HEK293 (cell line): ENCODE measurements around the gene CEMP1.

Experiments
- BCL11B ChIP-seq: fragments of 450-650 bp; formaldehyde crosslinking; IDR thresholded peaks from 2 replicates; pipeline ENCODE4 v1.5.1; 2016; ENCODE audit warnings: low read depth, missing biosample characterization, missing genetic modification characterization
- KLF16 ChIP-seq: fragments of 450-650 bp; formaldehyde crosslinking; IDR thresholded peaks from 2 replicates; pipeline ENCODE4 v1.5.1; 2017; ENCODE audit warnings: missing biosample characterization, missing genetic modification characterization
- MZF1 ChIP-seq: fragments of 450-650 bp; formaldehyde crosslinking; IDR thresholded peaks from 2 replicates; pipeline ENCODE4 v1.5.1; 2017; ENCODE audit warnings: missing biosample characterization, missing genetic modification characterization, borderline replicate concordance
- OSR2 ChIP-seq: fragments of 450-650 bp; formaldehyde crosslinking; IDR thresholded peaks from 2 replicates; pipeline ENCODE4 v1.5.1; 2016; ENCODE audit warnings: missing biosample characterization, missing genetic modification characterization
- PRDM1 ChIP-seq: fragments of 450-650 bp; formaldehyde crosslinking; IDR thresholded peaks from 2 replicates; pipeline ENCODE4; 2016; ENCODE audit warnings: missing biosample characterization, missing genetic modification characterization
- ZBTB21 ChIP-seq: fragments of 450-650 bp; formaldehyde crosslinking; IDR thresholded peaks from 2 replicates; pipeline ENCODE4 v1.5.1; 2017; ENCODE audit warnings: missing biosample characterization, missing genetic modification characterization
- ZFP69B ChIP-seq: fragments of 450-650 bp; formaldehyde crosslinking; IDR thresholded peaks from 2 replicates; pipeline ENCODE4 v1.5.1; 2016; ENCODE audit warnings: missing biosample characterization, missing genetic modification characterization
- ZNF10 ChIP-seq: fragments of 450-650 bp; formaldehyde crosslinking; IDR thresholded peaks from 2 replicates; pipeline ENCODE4 v1.5.1; 2017; ENCODE audit warnings: missing biosample characterization, missing genetic modification characterization
- ZNF114 ChIP-seq: fragments of 450-650 bp; formaldehyde crosslinking; IDR thresholded peaks from 2 replicates; pipeline ENCODE4 v1.5.0; 2017; ENCODE audit warnings: missing biosample characterization, missing genetic modification characterization
- ZNF132 ChIP-seq: fragments of 450-650 bp; formaldehyde crosslinking; IDR thresholded peaks from 2 replicates; pipeline ENCODE4 v1.5.1; 2017; ENCODE audit warnings: missing biosample characterization, missing genetic modification characterization, borderline replicate concordance
- ZNF202 ChIP-seq: fragments of 450-650 bp; formaldehyde crosslinking; IDR thresholded peaks from 2 replicates; pipeline ENCODE4 v1.5.1; 2016; ENCODE audit warnings: missing biosample characterization, missing genetic modification characterization, borderline replicate concordance
- ZNF211 ChIP-seq: fragments of 450-650 bp; formaldehyde crosslinking; IDR thresholded peaks from 2 replicates; pipeline ENCODE4 v1.5.1; 2016; ENCODE audit warnings: low read depth, missing biosample characterization, missing genetic modification characterization
- ZNF37A ChIP-seq: fragments of 450-650 bp; IDR thresholded peaks from 2 replicates; pipeline ENCODE4 v1.5.1; 2018; ENCODE audit warnings: missing biosample characterization, missing genetic modification characterization
- ZNF391 ChIP-seq: fragments of 450-650 bp; formaldehyde crosslinking; IDR thresholded peaks from 2 replicates; pipeline ENCODE4 v1.5.1; 2016; ENCODE audit warnings: low read depth, missing biosample characterization, missing genetic modification characterization, borderline replicate concordance
- ZNF571 ChIP-seq: fragments of 450-650 bp; formaldehyde crosslinking; IDR thresholded peaks from 2 replicates; pipeline ENCODE4 v1.5.0; 2017; ENCODE audit warnings: missing biosample characterization, missing genetic modification characterization
- ZNF600 ChIP-seq: fragments of 450-650 bp; formaldehyde crosslinking; IDR thresholded peaks from 2 replicates; pipeline ENCODE4 v1.5.1; 2016; ENCODE audit warnings: missing biosample characterization, missing genetic modification characterization
- ZNF624 ChIP-seq: fragments of 450-650 bp; formaldehyde crosslinking; IDR thresholded peaks from 2 replicates; pipeline ENCODE4 v1.5.1; 2017; ENCODE audit warnings: missing biosample characterization, missing genetic modification characterization
- ZNF654 ChIP-seq: fragments of 450-650 bp; formaldehyde crosslinking; IDR thresholded peaks from 2 replicates; pipeline ENCODE4 v1.5.1; 2016; ENCODE audit warnings: low read depth, missing biosample characterization, missing genetic modification characterization
- ZNF664 ChIP-seq: fragments of 450-650 bp; formaldehyde crosslinking; IDR thresholded peaks from 2 replicates; pipeline ENCODE4 v1.5.1; 2016; ENCODE audit warnings: missing biosample characterization, missing genetic modification characterization
- TF ChIP-seq, protein P1 (sequence below): fragments of 450-650 bp; formaldehyde crosslinking; IDR thresholded peaks from 2 replicates; pipeline ENCODE4 v1.5.1; 2016; ENCODE audit warnings: missing biosample characterization, missing genetic modification characterization
- TF ChIP-seq, protein P2 (sequence below): fragments of 450-650 bp; formaldehyde crosslinking; IDR thresholded peaks from 2 replicates; pipeline ENCODE4 v1.5.1; 2016; ENCODE audit warnings: missing biosample characterization, missing genetic modification characterization, borderline replicate concordance
- TF ChIP-seq, protein P3 (sequence below): fragments of 450-650 bp; formaldehyde crosslinking; IDR thresholded peaks from 2 replicates; pipeline ENCODE4 v1.5.1; 2016; ENCODE audit warnings: missing biosample characterization, missing genetic modification characterization
- TF ChIP-seq, protein P4 (sequence below): fragments of 450-650 bp; formaldehyde crosslinking; IDR thresholded peaks from 2 replicates; pipeline ENCODE4 v1.5.1; 2016; ENCODE audit warnings: missing biosample characterization, missing genetic modification characterization
- TF ChIP-seq, protein P5 (sequence below): fragments of 450-650 bp; IDR thresholded peaks from 2 replicates; pipeline ENCODE4 v1.5.1; 2018; ENCODE audit warnings: missing biosample characterization, missing genetic modification characterization
- TF ChIP-seq, protein P6 (sequence below): fragments of 450-650 bp; formaldehyde crosslinking; IDR thresholded peaks from 2 replicates; pipeline ENCODE4 v1.5.1; 2016; ENCODE audit warnings: missing biosample characterization, missing genetic modification characterization

CEMP1 gene

DNA sequence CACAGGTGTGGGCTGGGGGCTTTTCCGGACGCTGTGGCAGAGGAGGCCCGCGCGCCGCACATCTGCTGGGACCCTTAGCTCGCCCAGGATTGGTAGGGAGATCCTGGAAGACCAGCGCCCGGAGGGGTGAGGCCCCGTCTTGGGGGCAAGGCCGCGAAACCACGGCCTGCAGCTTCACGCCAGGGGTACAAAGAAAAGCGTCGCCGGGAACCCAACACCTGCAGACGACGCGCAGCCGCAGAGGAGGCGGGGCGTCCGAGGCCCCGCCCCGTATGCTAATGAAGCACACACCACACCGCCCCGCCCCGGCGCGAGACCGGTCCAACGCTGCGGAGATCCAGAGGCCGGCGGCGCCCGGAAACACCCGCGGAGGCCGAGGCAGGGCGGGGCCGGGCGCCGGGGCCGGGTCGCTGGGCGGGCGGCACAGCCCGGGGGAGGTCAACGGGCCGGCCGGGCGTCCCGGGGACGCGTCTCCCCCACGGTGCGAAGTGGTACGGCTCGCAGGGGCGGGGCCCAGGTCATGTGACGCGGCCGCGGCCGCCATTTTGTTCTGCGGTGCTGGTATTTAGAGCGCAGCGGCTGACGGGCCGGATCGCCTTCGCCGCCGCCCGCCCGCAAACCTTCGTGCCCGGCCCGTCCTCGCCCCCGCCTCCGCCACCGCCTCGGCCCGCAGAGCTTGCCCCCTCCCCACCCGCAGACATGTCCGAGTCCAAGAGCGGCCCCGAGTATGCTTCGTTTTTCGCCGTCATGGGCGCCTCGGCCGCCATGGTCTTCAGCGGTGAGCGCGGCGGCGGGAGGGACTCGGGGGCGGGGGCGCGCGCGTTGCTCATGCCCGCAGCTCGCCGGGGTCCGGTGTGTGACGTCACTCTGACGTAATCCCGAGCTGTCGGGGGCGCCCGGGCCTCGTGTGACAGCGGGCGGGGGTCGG lies 17.5 kb downstream of the CEMP1 start, which contains the start of gene ATP6V0C (continued):
- TF ChIP-seq PRDM1 (tag by site-specific recombination) (no peak), ZNF600 (tag by site-specific recombination) (no peak; the same call in 1 of the 2 replicates), ZNF114 (tag by site-specific recombination) (no peak), ZNF391 (tag by site-specific recombination) (no peak), ZFP69B (0 out of 2 replicates have a peak, but pooled peaks have one; percentile 21), ZNF664 (tag by site-specific recombination) (no peak), ZNF571 (no peak), ZNF654 (tag by site-specific recombination) (no peak), ZNF202 (tag by site-specific recombination) (no peak), OSR2 (tag by site-specific recombination) (no peak), BCL11B (tag by site-specific recombination) (peak; percentile 29; the same call in 1 of the 2 replicates), ZNF37A (tag by site-specific recombination) (no peak), ZNF10 (tag by site-specific recombination) (no peak), ZNF624 (tag by site-specific recombination) (no peak), KLF16 (tag by site-specific recombination) (peak; percentile 46; the same call in 1 of the 2 replicates), ZBTB21 (tag by site-specific recombination) (peak; percentile 92), ZNF211 (tag by site-specific recombination) (no peak), MZF1 (tag by site-specific recombination) (no peak), ZNF132 (tag by site-specific recombination) (no peak)
- TF ChIP-seq, protein P1, sequence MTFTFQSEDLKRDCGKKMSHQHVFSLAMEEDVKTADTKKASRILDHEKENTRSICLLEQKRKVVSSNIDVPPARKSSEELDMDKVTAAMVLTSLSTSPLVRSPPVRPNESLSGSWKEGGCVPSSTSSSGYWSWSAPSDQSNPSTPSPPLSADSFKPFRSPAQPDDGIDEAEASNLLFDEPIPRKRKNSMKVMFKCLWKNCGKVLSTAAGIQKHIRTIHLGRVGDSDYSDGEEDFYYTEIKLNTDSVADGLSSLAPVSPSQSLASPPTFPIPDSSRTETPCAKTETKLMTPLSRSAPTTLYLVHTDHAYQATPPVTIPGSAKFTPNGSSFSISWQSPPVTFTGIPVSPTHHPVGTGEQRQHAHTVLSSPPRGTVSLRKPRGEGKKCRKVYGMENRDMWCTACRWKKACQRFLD (tag by site-specific recombination), result no peak
- TF ChIP-seq, protein P2, sequence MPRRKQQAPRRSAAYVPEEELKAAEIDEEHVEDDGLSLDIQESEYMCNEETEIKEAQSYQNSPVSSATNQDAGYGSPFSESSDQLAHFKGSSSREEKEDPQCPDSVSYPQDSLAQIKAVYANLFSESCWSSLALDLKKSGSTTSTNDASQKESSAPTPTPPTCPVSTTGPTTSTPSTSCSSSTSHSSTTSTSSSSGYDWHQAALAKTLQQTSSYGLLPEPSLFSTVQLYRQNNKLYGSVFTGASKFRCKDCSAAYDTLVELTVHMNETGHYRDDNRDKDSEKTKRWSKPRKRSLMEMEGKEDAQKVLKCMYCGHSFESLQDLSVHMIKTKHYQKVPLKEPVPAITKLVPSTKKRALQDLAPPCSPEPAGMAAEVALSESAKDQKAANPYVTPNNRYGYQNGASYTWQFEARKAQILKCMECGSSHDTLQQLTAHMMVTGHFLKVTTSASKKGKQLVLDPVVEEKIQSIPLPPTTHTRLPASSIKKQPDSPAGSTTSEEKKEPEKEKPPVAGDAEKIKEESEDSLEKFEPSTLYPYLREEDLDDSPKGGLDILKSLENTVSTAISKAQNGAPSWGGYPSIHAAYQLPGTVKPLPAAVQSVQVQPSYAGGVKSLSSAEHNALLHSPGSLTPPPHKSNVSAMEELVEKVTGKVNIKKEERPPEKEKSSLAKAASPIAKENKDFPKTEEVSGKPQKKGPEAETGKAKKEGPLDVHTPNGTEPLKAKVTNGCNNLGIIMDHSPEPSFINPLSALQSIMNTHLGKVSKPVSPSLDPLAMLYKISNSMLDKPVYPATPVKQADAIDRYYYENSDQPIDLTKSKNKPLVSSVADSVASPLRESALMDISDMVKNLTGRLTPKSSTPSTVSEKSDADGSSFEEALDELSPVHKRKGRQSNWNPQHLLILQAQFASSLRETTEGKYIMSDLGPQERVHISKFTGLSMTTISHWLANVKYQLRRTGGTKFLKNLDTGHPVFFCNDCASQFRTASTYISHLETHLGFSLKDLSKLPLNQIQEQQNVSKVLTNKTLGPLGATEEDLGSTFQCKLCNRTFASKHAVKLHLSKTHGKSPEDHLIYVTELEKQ (tag by site-specific recombination), result no peak
- TF ChIP-seq, protein P3, sequence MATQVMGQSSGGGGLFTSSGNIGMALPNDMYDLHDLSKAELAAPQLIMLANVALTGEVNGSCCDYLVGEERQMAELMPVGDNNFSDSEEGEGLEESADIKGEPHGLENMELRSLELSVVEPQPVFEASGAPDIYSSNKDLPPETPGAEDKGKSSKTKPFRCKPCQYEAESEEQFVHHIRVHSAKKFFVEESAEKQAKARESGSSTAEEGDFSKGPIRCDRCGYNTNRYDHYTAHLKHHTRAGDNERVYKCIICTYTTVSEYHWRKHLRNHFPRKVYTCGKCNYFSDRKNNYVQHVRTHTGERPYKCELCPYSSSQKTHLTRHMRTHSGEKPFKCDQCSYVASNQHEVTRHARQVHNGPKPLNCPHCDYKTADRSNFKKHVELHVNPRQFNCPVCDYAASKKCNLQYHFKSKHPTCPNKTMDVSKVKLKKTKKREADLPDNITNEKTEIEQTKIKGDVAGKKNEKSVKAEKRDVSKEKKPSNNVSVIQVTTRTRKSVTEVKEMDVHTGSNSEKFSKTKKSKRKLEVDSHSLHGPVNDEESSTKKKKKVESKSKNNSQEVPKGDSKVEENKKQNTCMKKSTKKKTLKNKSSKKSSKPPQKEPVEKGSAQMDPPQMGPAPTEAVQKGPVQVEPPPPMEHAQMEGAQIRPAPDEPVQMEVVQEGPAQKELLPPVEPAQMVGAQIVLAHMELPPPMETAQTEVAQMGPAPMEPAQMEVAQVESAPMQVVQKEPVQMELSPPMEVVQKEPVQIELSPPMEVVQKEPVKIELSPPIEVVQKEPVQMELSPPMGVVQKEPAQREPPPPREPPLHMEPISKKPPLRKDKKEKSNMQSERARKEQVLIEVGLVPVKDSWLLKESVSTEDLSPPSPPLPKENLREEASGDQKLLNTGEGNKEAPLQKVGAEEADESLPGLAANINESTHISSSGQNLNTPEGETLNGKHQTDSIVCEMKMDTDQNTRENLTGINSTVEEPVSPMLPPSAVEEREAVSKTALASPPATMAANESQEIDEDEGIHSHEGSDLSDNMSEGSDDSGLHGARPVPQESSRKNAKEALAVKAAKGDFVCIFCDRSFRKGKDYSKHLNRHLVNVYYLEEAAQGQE, result no peak
- TF ChIP-seq, protein P4, sequence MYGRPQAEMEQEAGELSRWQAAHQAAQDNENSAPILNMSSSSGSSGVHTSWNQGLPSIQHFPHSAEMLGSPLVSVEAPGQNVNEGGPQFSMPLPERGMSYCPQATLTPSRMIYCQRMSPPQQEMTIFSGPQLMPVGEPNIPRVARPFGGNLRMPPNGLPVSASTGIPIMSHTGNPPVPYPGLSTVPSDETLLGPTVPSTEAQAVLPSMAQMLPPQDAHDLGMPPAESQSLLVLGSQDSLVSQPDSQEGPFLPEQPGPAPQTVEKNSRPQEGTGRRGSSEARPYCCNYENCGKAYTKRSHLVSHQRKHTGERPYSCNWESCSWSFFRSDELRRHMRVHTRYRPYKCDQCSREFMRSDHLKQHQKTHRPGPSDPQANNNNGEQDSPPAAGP (tag by site-specific recombination), result peak; percentile 86
- TF ChIP-seq, protein P5, sequence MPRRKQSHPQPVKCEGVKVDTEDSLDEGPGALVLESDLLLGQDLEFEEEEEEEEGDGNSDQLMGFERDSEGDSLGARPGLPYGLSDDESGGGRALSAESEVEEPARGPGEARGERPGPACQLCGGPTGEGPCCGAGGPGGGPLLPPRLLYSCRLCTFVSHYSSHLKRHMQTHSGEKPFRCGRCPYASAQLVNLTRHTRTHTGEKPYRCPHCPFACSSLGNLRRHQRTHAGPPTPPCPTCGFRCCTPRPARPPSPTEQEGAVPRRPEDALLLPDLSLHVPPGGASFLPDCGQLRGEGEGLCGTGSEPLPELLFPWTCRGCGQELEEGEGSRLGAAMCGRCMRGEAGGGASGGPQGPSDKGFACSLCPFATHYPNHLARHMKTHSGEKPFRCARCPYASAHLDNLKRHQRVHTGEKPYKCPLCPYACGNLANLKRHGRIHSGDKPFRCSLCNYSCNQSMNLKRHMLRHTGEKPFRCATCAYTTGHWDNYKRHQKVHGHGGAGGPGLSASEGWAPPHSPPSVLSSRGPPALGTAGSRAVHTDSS, result no peak
- TF ChIP-seq, protein P6, sequence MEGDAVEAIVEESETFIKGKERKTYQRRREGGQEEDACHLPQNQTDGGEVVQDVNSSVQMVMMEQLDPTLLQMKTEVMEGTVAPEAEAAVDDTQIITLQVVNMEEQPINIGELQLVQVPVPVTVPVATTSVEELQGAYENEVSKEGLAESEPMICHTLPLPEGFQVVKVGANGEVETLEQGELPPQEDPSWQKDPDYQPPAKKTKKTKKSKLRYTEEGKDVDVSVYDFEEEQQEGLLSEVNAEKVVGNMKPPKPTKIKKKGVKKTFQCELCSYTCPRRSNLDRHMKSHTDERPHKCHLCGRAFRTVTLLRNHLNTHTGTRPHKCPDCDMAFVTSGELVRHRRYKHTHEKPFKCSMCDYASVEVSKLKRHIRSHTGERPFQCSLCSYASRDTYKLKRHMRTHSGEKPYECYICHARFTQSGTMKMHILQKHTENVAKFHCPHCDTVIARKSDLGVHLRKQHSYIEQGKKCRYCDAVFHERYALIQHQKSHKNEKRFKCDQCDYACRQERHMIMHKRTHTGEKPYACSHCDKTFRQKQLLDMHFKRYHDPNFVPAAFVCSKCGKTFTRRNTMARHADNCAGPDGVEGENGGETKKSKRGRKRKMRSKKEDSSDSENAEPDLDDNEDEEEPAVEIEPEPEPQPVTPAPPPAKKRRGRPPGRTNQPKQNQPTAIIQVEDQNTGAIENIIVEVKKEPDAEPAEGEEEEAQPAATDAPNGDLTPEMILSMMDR (tag by site-specific recombination), result no peak
